ENCODE data around the gene P4HA1.
"Not testable (repeated sequence)": the region's sequence is repeated elsewhere in the genome, so short reads cannot be mapped to it uniquely, and the experiment has no call there.

Gene P4HA1

DNA sequence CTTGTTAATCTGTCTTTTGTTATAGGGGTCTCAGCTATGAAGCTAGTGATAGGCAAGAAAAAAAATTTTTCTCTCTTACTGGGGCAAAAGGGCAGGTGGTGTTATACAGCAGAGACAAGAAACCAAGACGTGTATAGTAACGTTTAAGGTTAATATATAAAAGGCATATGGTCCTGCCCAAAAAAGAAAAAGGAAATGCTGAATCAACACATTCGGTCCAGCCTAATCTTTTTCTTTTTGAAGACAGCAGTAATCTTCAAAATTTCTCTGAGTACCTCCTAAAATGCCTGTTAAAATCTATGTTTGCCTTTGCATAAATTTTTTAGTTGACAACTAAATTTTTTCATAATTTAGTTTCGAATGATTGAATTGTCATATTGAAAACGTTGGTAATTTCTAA, 54.5 kb downstream of the P4HA1 start:
- no peak for DNase-seq

DNA sequence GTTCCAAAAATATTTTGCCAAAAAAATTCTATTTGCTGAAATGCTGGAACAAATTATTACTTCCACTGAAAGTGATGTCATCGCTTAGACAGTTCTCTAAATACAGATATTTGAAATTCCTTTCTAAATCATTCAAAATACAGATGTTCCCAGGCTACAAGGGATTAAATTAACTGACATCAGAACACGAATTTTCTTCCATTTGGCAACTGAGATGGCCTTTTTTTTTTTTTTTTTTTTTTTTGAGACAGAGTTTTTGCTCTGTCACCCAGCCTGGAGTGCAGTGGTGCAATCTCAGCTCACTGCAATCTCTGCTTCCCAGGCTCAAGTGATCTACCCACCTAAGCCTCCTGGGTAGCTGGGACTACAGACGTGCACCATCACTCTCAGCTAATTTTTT, 57.0 kb downstream of the P4HA1 start:
- DNase-seq: peak; percentile 25

DNA sequence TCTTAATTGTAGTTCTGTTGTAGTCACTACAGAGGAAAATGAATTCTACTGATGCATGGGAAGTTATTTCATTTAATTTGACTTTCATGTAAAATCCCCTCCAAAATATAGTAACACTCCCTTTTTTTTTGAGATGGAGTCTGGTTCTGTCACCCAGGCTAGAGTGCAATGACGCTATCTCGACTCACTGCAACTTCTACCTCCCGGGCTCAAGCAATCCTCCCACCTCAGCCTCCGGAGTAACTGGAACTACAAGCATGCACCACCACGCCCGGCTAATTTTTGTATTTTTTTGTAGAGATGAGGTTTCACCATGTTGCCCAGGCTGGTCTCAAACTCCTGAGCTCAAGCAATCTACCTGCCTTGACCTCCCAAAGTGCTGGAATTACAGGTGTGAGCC, 60.4 kb downstream of the P4HA1 start:
- DNase-seq: not testable (repeated sequence)

DNA sequence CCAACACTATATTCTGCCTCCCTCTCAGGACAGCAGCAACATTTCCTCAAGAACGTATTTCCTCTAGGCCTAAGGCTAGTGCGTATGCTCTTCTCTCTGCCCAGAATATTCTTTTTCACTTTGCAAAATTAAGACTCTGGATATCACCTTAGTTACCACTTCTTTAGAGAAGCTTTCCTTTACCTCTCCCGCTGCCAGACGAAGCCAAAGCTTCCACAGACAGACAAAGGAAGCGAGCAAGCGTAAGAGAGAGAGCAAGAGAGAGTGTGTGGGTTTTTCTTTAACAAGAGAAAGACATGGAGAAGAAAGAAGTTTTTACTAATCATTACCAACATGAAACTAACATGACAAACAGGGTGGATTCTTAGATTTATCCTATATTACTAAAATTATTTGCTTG, 64.1 kb downstream of the P4HA1 start:
- peak; percentile 41 for DNase-seq

DNA sequence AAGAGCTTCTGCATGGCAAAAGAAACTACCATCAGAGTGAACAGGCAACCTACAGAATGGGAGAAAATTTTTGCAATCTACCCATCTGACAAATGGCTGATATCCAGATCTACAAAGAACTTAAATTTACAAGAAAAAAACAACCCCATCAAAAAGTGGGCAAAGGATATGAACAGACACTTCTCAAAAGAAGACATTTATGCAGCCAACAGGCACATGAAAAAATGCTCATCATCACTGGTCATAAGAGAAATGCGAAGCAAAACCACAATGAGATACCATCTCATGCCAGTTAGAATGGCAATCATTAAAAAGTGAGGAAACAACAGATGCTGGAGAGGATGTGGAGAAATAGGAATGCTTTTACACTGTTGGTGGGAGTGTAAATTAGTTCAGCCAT, 70.0 kb downstream of the P4HA1 start:
- not testable (repeated sequence) for DNase-seq

DNA sequence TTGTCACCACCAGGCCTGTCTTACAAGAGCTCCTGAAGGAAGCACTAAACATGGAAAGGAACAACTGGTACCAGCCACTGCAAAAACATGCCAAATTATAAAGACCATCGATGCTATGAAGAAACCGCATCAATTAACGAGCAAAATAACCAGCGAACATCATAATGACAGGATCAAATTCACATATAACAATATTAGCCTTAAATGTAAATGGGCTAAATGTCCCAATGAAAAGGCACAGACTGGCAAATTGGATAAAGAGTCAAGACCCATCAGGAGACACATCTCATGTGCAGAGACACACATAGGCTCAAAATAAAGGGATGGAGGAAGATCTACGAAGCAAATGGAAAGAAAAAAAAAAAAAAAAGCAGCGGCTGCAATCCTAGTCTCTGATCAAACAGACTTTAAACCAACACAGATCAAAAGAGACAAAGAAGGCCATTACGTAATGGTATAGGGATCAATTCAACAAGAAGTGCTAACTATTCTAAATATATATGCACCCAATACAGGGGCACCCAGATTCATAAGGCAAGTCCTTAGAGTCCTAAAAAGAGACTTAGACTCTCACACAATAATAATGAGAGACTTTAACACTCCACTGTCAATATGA, 73.1 kb downstream of the P4HA1 start:
- not testable (repeated sequence) for DNase-seq

DNA sequence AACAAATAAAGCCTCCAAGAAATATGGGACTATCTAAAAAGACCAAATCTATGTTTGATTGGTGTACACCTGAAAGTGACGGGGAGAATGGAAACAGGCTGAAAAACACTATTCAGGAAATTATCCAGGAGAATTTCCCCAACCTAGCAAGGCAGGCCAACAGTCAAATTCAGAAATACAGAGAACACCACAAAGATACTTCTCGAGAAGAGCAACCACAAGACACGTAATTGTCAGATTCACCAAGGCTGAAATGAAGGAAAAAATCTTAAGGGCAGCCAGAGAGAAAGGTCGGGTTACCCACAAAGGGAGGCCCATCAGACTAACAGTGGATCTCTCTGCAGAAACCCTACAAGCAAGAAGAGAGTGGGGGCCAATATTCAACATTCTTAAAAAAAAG, 73.7 kb downstream of the P4HA1 start:
- DNase-seq: not testable (repeated sequence)

DNA sequence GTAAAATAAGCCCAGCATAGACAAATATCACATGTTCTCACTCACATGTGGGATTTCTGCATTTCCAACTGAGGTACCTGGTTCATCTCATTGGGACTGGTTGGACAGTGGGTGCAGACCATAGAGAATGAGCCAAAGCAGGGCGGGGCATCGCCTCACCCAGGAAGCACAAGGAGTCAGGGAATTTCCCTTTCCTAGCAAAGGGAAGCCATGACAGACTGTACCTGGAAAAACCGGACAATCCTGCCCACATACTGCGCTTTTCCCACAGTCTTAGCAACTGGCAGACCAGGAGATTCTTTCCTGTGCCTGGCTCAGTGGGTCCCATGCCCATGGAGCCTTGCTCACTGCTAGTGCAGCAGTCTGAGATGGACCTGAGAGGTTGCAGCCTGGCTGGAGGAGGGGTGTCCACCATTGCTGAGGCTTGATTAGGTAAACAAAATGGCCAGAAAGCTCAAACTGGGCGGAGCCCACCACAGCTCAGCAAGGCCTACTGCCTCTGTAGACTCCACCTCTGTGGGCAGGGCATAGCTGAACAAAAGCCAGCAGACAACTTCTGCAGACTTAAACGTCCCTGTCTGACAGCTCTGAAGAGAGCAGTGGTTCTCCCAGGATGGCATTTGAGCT, 75.0 kb downstream of the P4HA1 start:
- not testable (repeated sequence) for DNase-seq

DNA sequence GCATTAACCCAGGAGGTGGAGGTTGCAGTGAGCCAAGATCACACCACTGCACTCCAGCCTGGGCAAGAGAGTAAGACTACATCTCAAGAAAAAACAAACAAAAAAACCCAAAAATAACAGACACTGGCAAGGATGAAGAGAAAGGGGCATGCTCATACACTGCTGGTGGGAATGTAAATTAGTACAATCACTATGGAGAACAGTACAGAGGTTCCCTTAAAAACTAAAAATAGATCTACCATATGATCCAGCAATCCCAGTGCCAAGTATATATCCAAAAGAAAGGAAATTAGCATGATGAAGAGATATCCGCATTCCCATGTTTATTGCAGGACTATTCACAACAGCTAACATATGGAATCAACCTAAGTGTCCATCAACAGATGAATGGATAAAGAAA, 75.6 kb downstream of the P4HA1 start:
- no peak for DNase-seq

DNA sequence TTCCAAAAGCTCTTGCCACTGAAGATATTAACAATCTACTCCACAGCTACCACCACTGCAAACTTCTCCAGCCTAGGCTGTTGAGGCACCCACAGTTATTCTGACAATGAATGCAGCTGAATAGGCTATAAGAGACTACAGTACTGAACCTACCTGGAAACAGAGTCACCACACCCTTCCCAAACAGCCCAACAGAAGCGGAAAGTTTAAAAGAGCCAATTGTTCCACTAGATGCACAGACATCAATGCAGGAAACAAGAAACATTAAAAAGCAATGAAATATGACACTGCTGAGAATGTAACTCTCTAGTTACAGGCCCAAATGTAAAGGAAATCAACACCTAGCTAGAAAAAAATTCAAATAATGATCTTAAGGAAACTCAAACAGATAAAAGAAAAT, 77.6 kb downstream of the P4HA1 start:
- no peak for DNase-seq

DNA sequence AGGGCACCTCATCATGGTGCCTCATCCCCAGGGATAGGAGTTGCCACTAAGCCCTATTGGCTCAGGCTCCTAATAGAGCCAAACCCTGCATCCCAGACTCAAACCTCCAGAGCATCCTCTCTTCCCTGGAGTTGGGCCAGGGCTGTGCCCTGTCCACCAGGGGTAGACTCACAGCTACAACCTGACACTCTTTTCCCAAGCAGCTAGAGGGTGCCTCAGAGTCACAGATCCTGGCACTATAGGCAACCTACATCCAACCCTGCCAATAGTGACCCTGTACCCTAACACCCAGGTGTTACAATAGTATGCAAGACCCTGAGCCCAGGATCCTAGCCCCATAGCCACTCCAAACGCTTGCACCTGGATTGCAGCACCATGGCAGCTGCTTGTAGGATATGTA, 78.0 kb downstream of the P4HA1 start:
- DNase-seq: no peak

DNA sequence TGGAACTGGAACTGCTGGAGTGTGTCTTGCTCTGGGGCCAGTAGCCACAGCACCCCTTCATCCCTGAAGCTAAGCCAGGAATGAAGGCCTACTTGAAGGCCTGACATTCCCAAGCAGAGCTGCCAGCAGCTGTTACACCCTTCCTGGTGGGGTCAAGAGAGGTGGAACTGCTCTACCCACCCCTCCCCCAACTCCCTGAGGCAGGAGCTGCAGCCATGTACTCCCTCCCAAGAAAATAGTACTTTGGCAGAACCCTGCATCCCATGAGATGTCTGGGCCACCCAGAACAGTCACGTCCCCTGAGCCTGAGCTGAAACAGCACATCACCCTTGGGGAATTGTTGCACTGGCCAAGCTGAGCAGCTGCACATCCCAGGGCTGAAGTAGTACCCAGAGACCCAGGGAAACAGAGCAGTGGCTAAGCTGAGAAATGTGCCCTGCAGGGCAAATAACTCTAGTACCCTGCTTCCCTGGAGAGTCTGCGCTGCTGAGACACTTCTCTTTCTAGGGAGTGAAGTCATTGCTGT, 78.6 kb downstream of the P4HA1 start:
- no peak for DNase-seq

DNA sequence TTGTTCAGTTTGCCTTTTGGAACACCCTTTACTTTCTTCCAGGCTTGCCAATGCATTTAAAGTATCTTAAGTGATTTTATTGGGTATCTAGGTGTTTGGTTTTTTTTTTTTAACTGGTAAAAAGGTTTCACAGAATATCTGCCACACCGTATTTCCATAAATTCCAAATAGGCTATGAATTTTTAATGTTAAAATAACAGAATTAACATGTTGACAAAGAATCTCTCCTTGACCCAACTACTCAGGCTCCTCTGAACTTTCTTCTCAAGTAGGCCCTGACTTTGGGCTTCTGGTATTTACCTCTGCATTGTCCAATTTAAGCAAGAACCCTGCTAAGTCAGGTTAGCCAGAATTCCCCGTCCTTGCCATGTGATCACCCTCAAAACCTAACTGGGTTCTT, 80.9 kb downstream of the P4HA1 start:
- no peak for DNase-seq

DNA sequence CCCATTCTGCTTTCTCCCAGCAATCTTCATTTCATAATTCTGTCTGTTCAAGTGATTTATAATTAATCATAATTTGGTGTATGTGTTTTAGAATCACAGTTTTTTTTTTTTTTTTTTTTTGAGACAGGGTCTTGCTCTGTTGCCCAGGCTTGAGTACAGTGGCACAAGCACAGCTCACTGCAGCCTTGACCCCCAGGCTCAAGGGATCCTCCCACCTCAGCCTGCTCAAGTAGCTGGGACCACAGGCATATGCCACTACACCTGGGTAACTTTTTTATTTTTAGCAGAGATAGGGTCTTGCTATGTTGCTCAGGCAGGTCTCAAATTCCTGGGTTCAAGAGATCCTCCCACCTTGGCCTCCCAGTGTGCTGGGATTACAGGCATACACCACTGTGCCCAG, 92.8 kb downstream of the P4HA1 start:
- no peak for DNase-seq

DNA sequence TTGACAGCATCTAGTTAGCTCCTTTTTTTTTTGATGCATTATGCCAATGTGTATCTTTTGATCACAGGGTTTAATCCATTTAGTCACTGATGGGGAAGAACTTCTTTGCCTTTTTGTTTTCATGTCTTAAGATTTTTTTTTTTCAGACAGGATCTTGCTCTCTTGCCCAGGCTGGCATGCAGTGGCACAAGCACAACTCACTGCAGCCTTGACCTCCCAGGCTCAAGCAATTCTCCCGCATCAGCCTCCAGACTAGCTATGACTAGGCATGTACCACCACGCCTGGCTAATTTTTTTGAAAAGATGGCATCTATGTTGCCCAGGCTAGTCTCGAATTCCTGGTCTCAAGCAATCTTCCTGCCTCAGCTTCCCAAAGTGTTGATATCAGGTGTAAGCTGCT, 95.7 kb downstream of the P4HA1 start:
- no peak for DNase-seq

DNA sequence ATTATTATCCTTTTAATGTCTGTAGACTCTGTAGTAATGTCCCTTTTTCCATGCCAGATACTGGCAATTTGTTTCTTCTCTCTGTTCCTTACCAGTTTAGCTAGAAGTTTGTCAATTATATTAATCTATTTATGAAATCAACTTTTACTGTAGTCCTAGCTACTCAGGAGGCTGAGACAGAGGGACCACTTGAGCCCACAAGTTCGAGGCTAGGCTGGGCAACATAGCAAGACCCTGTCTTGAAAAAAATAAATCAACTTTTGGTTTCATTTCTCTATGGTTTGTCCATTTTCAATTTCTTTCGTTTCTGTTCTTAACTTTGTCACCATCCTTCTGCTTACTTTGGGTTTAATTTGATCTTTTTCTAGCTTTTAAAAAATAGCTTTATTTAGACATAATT, 99.6 kb downstream of the P4HA1 start:
- no peak for DNase-seq

DNA sequence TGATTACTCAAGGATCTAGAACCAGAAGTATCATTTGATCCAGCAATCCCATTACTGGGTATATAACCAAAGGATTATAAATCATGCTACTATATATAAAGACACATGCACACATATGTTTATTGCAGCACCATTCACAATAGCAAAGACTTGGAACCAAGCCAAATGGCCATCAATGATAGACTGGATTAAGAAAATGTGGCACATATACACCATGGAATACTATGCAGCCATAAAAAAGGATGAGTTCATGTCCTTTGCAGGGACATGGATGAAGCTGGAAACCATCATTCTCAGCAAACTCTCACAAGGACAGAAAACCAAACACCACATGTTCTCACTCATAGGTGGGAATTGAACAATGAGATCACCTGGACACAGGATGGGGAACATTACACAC, 101.2 kb downstream of the P4HA1 start:
- not testable (repeated sequence) for DNase-seq

DNA sequence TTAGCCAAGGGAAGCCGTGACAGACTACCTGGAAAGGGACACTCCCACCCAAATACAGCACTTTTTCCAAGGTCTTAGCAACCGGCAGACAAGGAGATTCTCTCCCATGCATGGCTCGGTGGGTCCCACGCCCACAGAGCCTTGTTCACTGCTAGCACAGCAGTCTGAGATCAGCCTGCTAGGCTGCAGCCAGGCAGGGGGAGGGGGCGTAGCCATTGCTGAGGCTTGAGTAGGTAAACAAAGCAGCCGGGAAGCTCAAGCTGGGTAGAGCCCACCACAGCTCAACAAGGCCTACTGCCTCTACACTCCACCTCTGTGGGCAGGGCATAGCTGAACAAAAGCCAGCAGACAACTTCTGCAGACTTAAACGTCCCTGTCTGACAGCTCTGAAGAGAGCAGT, 106.9 kb downstream of the P4HA1 start:
- DNase-seq: not testable (repeated sequence)

DNA sequence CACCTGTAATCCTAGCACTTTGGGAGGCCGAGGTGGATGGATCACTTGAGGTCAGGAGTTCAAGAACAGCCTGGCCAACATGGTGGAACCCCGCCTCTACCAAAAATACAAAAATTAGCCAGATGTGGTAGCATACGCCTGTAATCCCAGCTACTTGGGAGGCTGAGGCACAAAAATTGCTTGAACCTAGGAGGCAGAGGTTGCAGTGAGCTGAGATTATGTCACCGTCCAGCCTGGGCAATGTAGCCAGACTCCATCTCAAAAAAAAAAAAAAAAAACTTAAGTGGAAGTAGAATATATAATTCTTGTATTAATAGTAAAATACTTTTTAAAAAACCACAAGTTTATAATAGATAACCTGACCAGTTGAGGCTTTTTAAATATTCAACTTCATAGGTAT, 112.0 kb downstream of the P4HA1 start:
- not testable (repeated sequence) for DNase-seq

DNA sequence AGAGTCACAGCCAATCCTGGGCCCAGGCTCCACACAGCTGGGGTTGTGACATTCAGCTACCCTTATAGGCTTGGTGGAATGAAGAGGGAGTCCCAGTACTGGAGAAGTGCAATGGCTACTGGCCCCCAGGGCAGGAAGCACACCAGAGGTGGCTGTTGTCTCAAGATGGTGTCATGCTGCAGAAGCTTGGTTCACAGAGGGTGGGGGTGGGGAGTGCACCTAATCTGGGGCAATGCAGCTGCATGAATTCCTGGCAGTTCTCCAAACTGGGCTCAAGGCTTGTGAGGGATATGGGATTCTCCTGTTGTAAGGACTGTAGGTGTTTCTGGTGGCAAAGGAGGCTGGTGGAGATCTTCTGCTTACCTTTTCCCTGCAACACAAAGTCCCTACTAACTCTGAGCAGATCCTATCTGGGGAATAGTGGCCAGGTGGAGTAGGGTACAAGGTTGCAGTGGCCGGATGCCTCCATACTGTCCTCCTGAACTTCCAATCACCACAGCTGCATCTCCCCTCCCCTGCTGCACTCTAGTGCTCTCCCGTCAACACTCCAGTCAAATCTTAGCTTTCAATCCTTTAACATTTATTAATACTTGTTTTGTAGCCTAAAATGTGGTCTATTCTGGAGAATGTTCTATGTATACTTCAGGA, 114.7 kb downstream of the P4HA1 start:
- no peak for DNase-seq

DNA sequence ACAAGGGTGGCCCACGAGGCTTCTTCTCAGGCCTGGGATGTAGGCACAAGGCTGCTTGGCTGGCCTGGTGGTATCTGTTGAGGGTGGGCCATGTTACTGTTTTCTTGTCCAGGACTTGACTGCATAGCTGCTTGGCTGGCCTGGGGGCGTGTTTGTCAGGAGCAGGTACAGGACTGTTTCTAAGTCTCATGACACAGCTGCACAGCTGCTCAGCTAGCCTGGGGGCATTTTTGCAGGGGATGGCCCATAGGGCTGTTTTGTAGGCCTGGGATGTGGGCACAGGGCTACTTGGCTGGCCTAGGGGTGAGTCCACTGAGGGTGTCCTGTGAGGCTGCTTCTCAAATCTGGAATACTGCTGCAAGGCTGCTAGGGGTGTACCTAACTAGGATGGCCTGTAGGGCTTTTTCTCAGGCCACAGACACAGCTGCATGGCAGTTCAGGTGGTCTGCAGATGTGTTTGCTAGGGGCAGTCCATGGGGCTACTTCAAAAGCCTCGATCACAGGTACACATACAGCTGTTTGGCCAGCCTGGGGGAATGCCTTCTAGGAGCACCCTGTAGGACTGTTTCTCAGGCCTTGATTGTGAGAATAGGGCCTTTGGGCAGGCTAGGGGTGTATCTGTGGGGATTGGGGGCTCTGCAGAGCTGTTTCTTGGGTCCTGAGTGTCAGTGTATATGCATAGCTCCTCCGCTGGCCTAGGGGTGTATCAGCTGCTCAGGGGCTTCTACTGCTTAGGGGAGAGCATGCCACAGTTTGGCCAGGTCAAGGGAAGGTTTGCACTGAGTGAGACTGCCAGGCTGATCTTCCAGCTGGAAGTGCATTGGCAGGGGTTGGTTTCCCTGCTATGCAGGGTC, 115.4 kb downstream of the P4HA1 start:
- no peak for DNase-seq

DNA sequence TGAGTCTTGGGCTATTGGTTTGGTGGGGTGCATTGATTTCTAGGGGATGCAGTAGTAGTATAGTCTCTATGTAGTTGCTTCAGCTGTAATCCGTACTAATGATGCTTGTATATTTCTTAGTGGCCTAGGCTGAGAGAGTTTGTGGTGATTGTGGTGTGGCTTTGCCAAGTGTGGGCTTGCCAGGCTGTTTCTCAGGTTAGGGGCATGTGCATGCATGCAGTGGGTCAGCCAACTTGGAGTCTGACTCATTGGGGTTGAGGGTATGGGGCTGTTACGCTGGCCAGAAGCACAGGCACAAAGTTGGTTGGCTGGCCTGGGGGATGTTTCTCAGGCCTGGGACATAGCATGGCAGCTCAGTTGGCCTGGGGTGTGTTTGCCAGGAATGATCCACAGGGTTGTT, 116.3 kb downstream of the P4HA1 start:
- DNase-seq: no peak

DNA sequence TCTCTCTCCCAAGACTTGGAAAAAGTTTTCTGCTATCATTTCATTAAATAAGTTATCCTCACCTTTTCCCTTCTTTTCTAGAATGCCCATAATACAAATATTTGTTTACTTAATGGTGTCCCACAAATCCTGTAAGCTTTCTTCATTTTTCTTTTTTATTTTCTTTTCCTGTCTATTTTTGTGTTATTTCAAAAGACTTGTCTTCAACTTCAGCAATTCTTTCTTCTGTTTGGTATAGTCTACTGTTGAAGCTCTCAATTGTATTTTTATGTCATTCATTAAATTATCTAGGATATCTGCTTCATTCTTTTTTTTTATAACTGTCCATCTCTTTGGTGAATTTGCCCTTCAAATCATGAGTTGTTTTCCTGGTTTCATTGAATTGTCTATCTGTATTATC, 117.0 kb downstream of the P4HA1 start:
- DNase-seq: no peak

Data from eye (tissue), 1 donor.